ENCODE measurements around the gene SEC63. TPM values are rescaled to one million over a fixed set of nuclear protein-coding genes. Genes with fewer than 3 reads are reported as not detected.

Gene SEC63
- total RNA-seq, 1 experiment from 2014 or later: 51.3 TPM

- POLR2A ChIA-PET: no interaction called here
These were observed 7.7 kb upstream of the SEC63 start for GRCh38 chr6:107965746-107966145.

More at GRCh38 chr6:107965746-107966145, 7.7 kb upstream of the SEC63 start:
- no TSS peak for BruUV-seq (replicated peaks)
- no peaks in the 10 kb centered on the region for H3K9me3 ChIP-seq (ENCODE audit: control insufficient read depth in 1 of 2, insufficient read depth in 1 of 2, low read depth in 1 of 2, low read length in 2 of 2)
- ChIA-PET RAD21 (ENCODE audit: low non-redundant PET in 1 of 2, low total read pairs in 2 of 2, uncharacterized antibody in 2 of 2, unreplicated experiment in 2 of 2) (no interaction called here), CTCF (no interaction called here)
- peak overlapping the region; percentile 4 for H2AFZ ChIP-seq (ENCODE audit: low read depth, low read length, poor library complexity, severe bottlenecking)
- intact Hi-C loops (cut with micrococcal nuclease): no loop called here
- H3K36me3 ChIP-seq (ENCODE audit: control insufficient read depth in 1 of 2, insufficient read depth in 2 of 2, low read length in 2 of 2): no peaks in the 10 kb centered on the region
- H3K79me2 ChIP-seq (ENCODE audit: insufficient read depth, low read length): no peaks in the 10 kb centered on the region
- H3K27ac ChIP-seq (ENCODE audit: low read depth, low read length): no peak overlapping the region
- TF ChIP-seq ZNF274 (IDR thresholded peaks at IDR 0.05; ENCODE audit: low read depth, low read length): no peak
- TF ChIP-seq CTCF (IDR thresholded peaks at IDR 0.05 in 2 of 3, conservative IDR thresholded peaks at IDR 0.05 in 1 of 3; ENCODE audit: borderline replicate concordance in 1 of 3, insufficient read depth in 1 of 3, low read depth in 2 of 3, low read length in 2 of 3): no peak
- TF ChIP-seq ZFX (IDR thresholded peaks at IDR 0.05): no peak
- TF ChIP-seq EZH2phosphoT487 (IDR thresholded peaks at IDR 0.05; ENCODE audit: borderline replicate concordance): no peak
- no peak for TF ChIP-seq ZBTB33 (IDR thresholded peaks at IDR 0.05; ENCODE audit: extremely low read depth, insufficient replicate concordance, low read length)
- no peak for TF ChIP-seq ATF3 (IDR thresholded peaks at IDR 0.05)
- TF ChIP-seq EGR1 (IDR thresholded peaks at IDR 0.05; ENCODE audit: low read depth): no peak
- TF ChIP-seq REST (IDR thresholded peaks at IDR 0.05; ENCODE audit: low read depth): no peak
- no peak for TF ChIP-seq CEBPB (IDR thresholded peaks at IDR 0.05; ENCODE audit: low read depth)
- TF ChIP-seq RAD21 (IDR thresholded peaks at IDR 0.05; ENCODE audit: low read depth): no peak
- TF ChIP-seq SIN3A (IDR thresholded peaks at IDR 0.05; ENCODE audit: low read depth): no peak
- H3K4me1 ChIP-seq (ENCODE audit: control insufficient read depth in 1 of 2, insufficient read depth in 2 of 2, low read length in 2 of 2): peaks cover 8 to 12% of the 10 kb centered on the region in 2 experiments
- H3K4me2 ChIP-seq (ENCODE audit: low read length): no peak overlapping the region
- ATAC-seq (no peak), DNase-seq (ENCODE audit: low read depth, low spot score) (no peak)
- H4K20me1 ChIP-seq (ENCODE audit: insufficient read depth): no peaks in the 10 kb centered on the region
- no peaks in the 10 kb centered on the region for H3K27me3 ChIP-seq (ENCODE audit: insufficient read depth, low read length)
- no peak overlapping the region for H3K4me3 ChIP-seq (replicated peaks in 1 of 2; ENCODE audit: low read depth in 1 of 2, low read length in 2 of 2)
- no peaks in the 10 kb centered on the region for H3K9me2 ChIP-seq (ENCODE audit: insufficient read depth)
- no peak overlapping the region for H3K9ac ChIP-seq (ENCODE audit: low read length)

Data from HCT116 (cell line).